GM19023 (cell line): ENCODE results near the gene TNN.
A peak's percentile ranks its signal among the peaks of the same experiment; 100 is the strongest.
"Not testable (repeated sequence)": the region's sequence is repeated elsewhere in the genome, so short reads cannot be mapped to it uniquely, and the experiment has no call there.

ENCODE experiments used
- ATAC-seq: cut with Tn5 transposase; IDR thresholded peaks from one replicate; pipeline ENCODE4 v1.9.1; 2021; ENCODE audit warnings: mild to moderate bottlenecking, moderate library complexity; ENCODE audit not compliant: unreplicated experiment

Gene TNN, protein sequence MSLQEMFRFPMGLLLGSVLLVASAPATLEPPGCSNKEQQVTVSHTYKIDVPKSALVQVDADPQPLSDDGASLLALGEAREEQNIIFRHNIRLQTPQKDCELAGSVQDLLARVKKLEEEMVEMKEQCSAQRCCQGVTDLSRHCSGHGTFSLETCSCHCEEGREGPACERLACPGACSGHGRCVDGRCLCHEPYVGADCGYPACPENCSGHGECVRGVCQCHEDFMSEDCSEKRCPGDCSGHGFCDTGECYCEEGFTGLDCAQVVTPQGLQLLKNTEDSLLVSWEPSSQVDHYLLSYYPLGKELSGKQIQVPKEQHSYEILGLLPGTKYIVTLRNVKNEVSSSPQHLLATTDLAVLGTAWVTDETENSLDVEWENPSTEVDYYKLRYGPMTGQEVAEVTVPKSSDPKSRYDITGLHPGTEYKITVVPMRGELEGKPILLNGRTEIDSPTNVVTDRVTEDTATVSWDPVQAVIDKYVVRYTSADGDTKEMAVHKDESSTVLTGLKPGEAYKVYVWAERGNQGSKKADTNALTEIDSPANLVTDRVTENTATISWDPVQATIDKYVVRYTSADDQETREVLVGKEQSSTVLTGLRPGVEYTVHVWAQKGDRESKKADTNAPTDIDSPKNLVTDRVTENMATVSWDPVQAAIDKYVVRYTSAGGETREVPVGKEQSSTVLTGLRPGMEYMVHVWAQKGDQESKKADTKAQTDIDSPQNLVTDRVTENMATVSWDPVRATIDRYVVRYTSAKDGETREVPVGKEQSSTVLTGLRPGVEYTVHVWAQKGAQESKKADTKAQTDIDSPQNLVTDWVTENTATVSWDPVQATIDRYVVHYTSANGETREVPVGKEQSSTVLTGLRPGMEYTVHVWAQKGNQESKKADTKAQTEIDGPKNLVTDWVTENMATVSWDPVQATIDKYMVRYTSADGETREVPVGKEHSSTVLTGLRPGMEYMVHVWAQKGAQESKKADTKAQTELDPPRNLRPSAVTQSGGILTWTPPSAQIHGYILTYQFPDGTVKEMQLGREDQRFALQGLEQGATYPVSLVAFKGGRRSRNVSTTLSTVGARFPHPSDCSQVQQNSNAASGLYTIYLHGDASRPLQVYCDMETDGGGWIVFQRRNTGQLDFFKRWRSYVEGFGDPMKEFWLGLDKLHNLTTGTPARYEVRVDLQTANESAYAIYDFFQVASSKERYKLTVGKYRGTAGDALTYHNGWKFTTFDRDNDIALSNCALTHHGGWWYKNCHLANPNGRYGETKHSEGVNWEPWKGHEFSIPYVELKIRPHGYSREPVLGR (N-terminal part only)

DNA sequence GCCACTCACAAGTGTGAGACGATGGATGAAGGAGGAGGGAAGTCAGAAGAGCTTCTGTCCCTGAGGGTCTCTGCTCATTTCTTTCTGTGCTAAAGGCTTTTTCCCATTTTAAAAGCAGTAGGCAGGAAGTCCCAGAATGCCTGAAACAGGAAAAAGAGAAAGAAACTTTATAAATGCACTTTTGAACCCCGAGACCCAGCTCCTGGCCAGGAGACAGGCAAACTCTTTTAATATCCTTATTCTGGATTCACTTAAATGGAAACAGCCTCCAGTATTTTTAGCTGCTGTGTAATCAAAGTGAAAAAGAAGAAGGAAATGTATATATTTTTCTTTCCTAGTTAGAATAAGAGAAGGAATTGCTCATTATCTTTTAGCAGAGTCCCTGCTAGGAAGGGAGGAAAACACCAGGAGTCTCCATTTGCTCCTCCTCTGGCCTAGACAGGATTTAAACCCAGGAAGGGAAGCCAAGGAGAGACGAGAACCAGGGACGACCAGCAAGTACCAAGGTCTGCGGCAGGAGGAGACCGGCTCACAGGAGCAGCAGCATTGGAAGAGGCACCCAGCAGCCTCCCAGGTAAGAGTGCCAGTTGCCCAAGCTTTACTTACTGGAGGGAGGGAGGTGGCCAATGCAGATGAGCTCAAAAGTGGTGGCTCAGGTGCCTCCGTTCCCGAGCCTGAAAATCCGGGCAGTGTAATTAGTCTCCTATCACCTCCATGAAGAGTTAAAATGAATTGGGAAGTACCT lies at the start of gene TNN:
TNN (plus strand) TSS at position 472 of the 745 bp plus-strand sequence. CDS start 9,586 bp downstream, outside the sequence.
- ATAC-seq = no peak

DNA sequence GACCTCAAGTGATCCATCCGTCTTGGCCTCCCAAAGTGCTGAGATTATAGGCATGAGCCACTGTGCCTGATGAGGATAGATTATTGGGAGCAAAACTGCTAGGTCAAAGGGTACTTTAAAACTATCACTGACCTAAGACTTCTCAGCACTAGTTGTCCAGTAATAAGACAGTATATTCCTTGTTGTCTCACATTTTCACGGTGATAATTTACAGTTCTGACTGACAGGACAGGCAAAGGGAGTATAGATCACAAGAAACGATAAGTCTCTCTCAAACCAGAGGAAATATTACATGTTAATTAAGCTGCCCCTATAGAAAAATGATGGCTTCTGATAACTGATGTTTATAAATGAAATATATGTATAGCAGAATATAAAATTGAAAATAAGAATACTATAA lies 48.1 kb upstream of the TNN start:
- no peak for ATAC-seq

DNA sequence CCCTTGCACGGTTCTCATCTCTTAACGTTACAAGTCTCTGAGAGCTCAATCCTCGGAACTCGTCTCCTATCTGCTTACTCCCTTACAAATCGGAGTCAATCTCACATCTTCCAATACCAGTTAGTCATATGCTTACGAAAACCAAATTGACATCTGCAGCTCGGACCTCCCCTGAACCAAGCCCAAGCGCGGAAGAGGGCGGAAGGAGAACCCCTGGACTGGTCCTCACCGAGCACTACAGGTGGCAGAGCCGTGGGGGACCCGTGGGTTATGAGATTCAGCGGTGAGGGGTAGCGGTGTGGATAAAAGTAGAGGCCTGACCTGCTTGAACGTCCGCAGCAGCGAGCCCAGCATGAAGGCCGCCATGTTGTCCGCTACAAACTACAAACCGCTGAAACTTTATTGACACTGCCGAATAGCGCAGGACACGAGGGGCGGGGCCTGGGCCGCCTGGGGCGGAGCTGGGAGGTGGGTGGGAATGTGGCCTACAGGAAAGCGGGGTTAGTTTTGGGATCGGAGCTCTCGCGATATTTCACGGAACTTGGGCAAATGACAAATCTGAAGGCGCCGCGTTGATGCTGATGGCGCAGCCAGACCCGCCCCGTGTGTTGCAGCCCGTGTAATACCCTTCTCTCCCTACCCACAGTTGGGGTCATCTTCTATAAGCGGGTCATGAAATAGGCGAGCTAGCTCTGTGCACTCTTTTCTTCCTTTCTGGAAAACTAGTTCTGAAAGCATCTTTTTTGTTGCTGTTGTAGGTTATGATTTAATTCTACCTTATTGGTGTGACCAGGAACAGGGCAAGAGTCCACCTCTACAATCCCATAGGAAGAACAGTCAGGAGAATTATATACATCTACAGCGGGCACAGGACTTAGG lies 44.4 kb upstream of the TNN start, which contains the start of gene MRPS14:
MRPS14 (minus strand) TSS at position 383 of the 879 bp plus-strand sequence; CDS start at position 366, 17 bp downstream.
- ATAC-seq = peak; percentile 91

DNA sequence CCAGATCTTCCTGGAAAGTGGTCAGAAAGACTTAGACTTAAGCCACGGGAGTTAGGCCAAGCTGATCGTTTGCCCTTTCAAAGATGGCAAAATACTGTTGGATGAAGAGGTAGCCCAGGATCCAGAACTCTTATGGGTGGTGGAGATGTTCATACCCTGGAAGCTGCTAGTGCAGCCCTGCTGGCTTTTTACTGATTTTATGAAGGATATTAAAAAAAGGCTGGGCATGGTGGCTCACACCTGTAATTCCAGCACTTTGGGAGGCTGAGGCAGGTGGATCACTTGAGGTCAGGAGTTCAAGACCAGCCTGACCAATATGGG lies 43.8 kb upstream of the TNN start:
- ATAC-seq = not testable (repeated sequence)

DNA sequence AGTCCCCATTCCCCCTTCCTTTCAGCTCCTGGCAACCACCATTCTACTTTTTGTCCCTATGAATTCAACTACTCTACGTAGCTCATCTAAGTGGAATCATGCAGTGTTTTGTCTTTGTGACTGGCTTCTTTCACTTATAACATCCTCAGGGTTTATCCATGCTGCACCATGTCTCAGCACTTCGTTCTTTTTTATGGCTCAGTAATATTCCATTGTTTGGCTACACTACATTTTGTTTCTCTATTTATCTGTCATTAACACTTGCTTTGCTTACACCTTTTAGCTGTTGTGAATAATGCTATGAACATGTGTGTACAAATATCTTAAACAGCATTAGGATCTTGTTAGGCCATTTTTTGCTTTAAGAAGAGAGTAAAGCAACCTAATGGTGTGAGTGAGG lies 42.9 kb upstream of the TNN start:
- ATAC-seq = no peak

DNA sequence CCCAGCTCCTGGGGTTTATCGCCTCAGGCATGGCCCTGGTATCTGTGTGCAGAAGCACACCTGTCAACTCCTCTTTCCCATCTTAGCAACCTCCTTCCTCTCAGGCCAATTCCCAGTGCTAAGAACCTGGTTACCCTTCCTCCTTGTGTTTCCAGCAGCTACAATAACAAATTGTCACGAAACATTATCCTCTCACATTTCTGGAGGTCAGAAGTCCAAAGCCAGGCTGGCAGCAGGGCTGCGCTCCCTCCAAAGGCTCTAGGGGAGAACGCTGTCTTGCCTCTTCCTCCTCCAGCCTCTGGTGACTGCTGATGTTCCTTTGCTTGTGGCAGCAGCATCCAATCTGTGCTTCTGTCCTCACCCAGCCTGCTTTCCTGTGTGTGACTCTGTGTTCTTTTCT lies 33.7 kb upstream of the TNN start:
- no peak for ATAC-seq

DNA sequence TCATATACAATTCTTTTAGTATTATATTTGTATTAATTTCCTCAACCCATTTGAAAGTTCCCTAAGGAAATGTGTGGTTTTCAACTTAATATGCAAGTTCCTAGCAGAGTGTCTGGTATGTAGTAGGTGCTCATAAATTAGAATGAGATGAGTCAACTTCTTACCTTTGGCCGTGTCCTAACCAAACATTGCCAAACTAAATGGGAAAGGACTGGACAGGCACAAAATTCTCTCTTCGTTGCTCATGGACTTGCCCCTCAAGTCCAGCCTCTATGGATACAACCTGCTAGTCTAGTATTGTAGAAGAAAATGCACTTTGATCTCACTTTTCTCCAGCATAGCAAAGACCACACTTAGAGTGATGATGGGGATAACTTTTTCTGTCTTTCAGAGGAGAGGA lies 32.9 kb upstream of the TNN start:
- ATAC-seq = no peak

DNA sequence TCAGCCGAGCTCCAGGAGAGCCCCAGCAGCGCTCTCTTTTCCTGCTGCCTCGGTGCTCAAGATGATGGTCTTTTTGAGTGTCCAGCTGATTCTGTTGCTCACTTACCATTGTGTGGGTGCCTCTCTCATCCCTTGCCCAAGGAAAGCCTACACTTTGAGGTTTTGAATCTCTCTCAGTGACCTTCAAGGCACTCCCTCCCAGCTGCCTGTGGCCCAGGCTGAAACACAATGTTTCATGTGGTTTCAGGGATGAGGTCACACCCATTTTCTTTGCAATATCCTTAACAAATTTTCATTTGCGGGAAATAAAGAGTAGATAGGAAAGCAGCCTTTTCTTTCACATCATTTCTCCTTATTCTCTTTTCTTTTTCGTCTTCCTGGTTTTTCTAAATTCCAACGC lies 31.8 kb upstream of the TNN start:
- no peak for ATAC-seq

DNA sequence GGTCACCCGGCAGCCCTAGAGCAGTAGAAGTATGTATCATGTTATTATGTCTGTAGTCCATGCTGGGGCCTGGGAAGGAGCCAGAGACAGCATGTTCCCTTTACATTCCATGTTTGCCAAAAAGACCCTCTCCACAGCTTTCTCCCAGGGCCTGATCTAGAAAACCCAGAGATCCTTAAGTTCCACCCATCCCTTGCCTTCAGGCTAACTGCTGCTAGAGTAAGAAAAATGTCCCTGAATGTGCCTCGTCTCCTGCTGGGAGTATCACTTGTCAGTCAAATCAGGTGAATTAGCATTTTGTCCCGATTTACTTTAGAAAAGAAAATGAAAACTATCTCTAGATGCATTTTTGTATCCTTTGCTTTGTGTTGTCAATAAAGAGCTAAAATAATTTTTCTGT lies 31.2 kb upstream of the TNN start:
- no peak for ATAC-seq

DNA sequence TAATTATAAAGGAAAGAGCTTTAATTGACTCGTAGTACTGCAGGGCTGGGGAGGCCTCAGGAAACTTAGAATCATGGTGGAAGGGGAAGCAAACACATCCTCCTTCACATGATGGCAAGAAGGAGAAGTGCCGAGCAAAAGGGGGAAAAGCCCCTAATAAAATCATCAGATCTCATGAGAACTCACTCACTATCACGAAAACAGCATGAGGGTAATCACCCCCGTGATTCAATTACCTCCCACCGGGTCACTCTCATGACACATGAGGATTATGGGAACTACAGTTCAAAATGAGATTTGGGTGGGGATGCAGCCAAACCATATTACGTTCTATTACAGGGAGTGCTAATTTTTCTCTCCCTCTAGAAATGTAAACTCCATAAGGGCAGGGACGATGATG lies 30.2 kb upstream of the TNN start:
- no peak for ATAC-seq

DNA sequence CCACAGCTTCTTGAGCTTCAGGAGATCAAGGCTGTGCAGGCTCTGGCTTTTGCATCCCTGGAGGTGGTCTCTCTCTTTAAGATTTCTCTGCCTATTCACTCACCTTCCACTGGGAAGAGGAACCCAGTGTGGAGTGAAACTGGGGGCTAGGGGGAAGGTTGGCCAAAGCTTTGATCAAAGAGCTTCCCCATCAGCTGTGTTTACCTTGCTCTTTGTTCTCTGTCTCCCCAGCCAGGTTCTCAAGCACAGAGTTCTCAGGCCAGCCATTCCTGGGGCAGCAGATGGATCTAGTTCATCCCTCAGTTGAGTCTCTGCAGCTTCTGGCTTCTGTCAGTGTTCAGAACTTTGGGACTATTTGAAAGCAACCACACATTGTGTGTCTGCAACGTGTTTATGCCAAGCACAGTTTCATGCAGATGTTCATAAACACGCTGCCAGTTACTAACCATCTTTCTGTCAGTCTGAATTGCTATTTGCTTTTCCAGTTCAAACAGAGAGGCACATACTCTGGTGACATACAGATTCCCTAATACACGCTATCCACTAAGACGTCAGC lies 27.2 kb upstream of the TNN start:
- no peak for ATAC-seq

DNA sequence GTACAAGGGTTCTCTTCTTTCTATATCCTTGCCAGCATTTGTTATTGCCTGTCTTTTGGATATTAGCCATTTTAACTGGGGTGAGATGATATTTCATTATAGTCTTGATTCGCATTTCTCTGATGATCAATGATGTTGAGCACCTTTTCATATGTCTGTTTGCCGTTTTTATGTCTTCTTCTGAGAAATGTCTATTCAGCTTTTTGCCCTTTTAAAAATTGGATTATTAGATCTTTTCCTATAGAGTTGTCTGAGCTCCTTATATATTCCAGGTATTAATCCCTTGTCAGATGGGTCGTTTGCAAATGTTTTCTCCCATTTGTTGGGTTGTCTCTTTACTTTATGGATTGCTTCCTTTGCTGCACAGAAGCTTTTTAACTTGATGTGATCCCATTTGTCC lies 25.0 kb upstream of the TNN start:
- no peak for ATAC-seq

DNA sequence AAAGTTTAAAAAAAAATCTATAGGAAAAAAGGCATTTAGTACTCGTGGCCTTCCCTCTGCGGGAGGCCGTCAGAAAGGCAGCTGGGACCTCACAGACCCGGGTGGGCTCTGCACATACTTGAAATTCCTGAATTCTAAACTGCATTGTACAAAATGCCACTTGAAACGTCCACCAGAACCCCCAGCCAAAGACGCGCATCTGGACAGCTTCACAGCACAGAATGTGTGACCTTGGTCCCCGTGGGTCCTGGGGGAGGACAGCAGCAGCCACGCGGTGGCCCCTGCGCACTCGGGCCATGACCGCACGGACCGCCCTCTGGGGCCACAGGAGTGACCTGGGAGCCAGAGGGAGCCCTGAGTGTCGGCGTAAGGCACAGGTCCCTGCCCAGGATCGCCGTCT lies 23.8 kb upstream of the TNN start:
- no peak for ATAC-seq

DNA sequence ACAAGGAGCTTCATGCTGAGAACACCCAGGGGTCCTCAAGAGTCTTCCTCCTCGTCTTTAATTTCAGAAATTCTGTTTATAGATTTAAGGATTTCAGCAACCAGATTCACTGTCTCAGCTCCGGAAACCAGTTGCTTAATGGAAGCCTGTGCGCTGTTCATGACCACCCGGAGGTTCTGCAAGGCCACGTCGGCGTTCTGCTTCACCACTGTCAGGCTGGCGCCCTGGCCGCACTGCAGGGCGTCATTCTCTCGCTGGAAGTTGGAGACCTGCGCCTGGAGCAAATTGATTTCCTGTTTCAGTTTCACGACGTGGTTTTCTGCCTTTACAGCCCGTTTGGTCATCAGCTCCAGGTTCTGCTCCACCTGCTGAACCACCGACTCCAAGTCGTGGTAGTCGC lies 23.0 kb upstream of the TNN start:
- not testable (repeated sequence) for ATAC-seq

DNA sequence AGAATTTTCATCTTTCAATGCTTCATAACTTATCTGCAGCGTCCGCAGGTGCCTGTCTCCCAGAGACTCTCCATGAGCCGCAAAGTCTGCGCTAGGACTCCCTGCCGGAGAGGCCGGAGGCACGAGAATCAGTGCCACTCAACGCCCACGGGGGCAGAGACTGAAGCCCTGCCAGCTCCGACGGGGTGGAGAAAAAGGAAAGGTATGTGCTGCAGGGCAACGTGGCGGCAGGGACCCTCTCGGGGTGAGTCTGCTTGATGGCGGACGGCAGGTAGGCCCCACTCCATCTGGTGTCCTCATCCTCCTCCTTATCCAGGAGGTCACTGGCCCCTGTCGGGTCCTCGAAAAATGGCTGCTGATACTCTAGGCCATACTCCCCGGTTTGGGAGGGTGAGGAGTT lies 22.5 kb upstream of the TNN start:
- ATAC-seq = no peak

DNA sequence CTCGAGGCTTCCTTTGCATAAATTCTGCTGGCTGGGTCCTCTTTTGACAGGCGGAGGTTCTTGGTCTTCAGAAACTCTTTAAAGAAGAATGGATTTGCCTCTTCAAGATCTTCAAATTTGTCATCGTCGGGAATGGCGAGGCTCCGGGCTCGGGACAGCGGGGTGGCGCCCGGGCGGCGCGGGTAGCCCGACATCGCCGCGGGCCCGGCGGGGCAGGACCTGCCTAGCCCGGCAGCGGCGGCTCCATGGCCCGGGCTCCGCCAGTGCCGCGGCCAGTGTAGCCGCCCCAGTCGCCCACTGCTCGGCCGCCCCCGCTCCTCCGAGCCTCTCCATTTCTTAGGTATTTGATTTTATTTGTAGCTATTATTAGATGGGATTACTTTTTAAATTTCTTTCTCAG lies 22.1 kb upstream of the TNN start:
- ATAC-seq = no peak

DNA sequence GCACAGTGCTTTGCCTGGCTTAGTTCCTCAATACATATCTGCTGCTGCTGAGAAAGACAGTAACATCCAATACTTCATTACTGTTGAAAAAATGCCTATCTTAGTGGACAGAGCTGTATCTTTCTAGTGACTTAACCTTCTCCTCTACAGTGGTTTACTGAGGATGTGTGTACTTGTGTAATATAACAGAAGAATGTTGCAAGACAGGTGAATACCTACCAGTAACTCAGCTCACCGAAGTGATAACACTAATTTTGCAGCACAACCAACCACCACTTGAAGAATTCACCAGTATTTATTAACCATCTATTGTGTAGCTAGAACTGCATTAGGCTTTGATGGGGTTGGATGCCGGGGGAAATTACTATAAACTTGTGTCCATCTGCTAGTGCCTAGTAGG lies 16.6 kb upstream of the TNN start:
- ATAC-seq = no peak

DNA sequence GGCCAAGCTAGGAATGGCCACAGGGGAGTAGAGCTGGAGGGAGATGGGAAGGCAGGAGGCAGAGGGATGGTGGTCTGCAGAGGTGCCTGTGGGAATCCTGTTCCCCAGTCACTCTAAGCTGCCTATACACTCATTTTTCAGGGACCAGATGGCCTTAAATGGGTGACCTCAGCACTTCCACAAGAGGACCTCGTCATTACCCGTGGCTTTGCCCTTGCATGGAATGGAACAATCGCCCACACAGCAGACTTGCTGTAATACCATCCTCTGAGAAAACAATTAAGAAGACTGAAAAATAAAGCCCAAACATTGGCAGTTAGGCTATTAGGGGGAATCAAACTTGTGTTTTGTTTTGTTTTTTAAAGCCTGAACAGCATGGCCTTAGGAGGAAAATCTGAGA lies 12.9 kb upstream of the TNN start:
- ATAC-seq = no peak

DNA sequence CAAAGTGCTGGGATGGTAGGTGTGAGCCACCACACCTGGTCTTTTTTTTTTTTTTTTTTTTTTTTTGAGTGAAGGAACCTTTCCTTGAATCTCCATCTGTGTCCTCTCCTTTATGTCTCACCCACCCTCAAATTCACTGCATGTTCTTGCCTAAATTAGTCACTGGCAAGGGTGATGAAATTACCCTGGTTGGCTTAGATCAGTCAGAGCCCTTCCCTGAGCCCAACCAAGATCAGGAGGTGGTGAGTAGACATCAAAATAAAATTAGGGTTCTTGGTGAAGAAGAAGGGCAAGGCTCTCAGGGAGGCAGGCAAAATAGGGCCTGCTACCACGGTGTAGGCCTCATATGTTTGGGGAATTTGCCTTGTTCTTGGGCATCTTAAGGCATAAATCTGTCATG lies 5.3 kb upstream of the TNN start:
- ATAC-seq = no peak
